Measurements from ENCODE around the gene NMRK1. TPM values are rescaled to one million over a fixed set of nuclear protein-coding genes. Genes with fewer than 3 reads are reported as not detected.

The NMRK1 gene
- total and polyA plus RNA-seq, 5 donors from 2014 or later, result 41.5 to 55.0 (median 51.1) TPM

- H3K36me3 Mint-ChIP-seq, result peaks cover 4% of the 10 kb centered on the region
- H3K27me3 ChIP-seq (ENCODE audit: control insufficient read depth, insufficient read depth, low read length), result no peaks in the 10 kb centered on the region
- ATAC-seq (ENCODE audit: low read depth in 2 of 2) (no peak), DNase-seq (no peak)
- no peaks in the 10 kb centered on the region for H3K36me3 ChIP-seq (ENCODE audit: control insufficient read depth, insufficient read depth, low read length)
- no peaks in the 10 kb centered on the region for H3K9me3 ChIP-seq (ENCODE audit: control insufficient read depth in 2 of 2, low read length in 2 of 2)
- no peak overlapping the region for H3K27ac Mint-ChIP-seq
- H3K4me1 ChIP-seq (ENCODE audit: control insufficient read depth, insufficient read depth, low read length, poor library complexity, severe bottlenecking), result no peaks in the 10 kb centered on the region
- peaks cover 19% of the 10 kb centered on the region for H3K27me3 Mint-ChIP-seq
- no peak overlapping the region for H3K27ac ChIP-seq (ENCODE audit: insufficient read depth, low read length, poor library complexity, severe bottlenecking)
- peaks cover 0 to 6% (median 0%) of the 10 kb centered on the region in 7 donors for H3K9me3 Mint-ChIP-seq
- H3K4me3 Mint-ChIP-seq, result no peak overlapping the region
- H3K4me1 Mint-ChIP-seq, result no peaks in the 10 kb centered on the region
- no peak overlapping the region for H3K4me3 ChIP-seq (ENCODE audit: low read depth, low read length)
Measured at GRCh38 chr9:75054368-75055001, 33.5 kb downstream of the NMRK1 start.

- Mint-ChIP-seq H3K36me3 (no peaks in the 10 kb centered on the region), H3K4me3 (no peak overlapping the region), H3K27me3 (peaks cover 24% of the 10 kb centered on the region), H3K27ac (no peak overlapping the region), H3K4me1 (no peaks in the 10 kb centered on the region), H3K9me3 (peaks cover 0 to 3% (median 0%) of the 10 kb centered on the region in 7 donors)
- Histone ChIP-seq H3K27ac (ENCODE audit: insufficient read depth, low read length, poor library complexity, severe bottlenecking) (no peak overlapping the region), H3K4me1 (ENCODE audit: control insufficient read depth, insufficient read depth, low read length, poor library complexity, severe bottlenecking) (no peaks in the 10 kb centered on the region), H3K27me3 (ENCODE audit: control insufficient read depth, insufficient read depth, low read length) (no peaks in the 10 kb centered on the region), H3K36me3 (ENCODE audit: control insufficient read depth, insufficient read depth, low read length) (no peaks in the 10 kb centered on the region), H3K9me3 (ENCODE audit: control insufficient read depth in 2 of 2, low read length in 2 of 2) (no peaks in the 10 kb centered on the region), H3K4me3 (ENCODE audit: low read depth, low read length) (no peak overlapping the region)
- ATAC-seq (ENCODE audit: low read depth in 2 of 2) (no peak), DNase-seq (no peak)
Measured at GRCh38 chr9:75053869-75054268, 34.1 kb downstream of the NMRK1 start.

DNA sequence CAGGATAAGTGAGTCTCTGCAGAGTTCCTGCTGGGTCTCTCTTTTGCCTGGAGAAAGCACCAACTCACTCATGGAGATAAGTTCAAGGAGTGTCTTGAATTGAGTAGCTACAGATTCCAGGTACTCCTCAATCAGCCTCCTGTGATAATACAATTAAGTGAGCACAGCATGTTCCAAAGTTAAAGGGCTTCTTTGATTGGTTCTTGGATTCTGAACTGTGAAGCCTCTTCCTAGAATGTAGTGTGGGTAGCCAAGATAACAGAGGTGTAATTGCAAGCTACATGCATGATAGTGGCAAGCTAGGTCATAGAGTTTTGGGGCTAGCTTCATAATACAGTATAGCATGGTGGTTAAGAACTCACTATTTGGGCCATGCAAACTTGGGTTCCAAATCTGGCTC lies 36.7 kb downstream of the NMRK1 start:
- Mint-ChIP-seq H3K4me3 (no peak overlapping the region), H3K4me1 (no peaks in the 10 kb centered on the region), H3K27ac (no peak overlapping the region), H3K9me3 (peaks cover 0 to 3% (median 0%) of the 10 kb centered on the region in 7 donors), H3K27me3 (peaks cover 31% of the 10 kb centered on the region), H3K36me3 (no peaks in the 10 kb centered on the region)
- no peak overlapping the region for H3K27ac ChIP-seq (ENCODE audit: insufficient read depth, low read length, poor library complexity, severe bottlenecking)
- H3K9me3 ChIP-seq (ENCODE audit: control insufficient read depth in 2 of 2, low read length in 2 of 2), result no peaks in the 10 kb centered on the region
- no peaks in the 10 kb centered on the region for H3K4me1 ChIP-seq (ENCODE audit: control insufficient read depth, insufficient read depth, low read length, poor library complexity, severe bottlenecking)
- H3K36me3 ChIP-seq (ENCODE audit: control insufficient read depth, insufficient read depth, low read length), result no peaks in the 10 kb centered on the region
- no peaks in the 10 kb centered on the region for H3K27me3 ChIP-seq (ENCODE audit: control insufficient read depth, insufficient read depth, low read length)
- H3K4me3 ChIP-seq (ENCODE audit: low read depth, low read length), result no peak overlapping the region
- no peak for ATAC-seq (ENCODE audit: low read depth in 2 of 2)
- DNase-seq, result no peak

GRCh38 chr9:75047506-75047905 lies 40.4 kb downstream of the NMRK1 start:
- Histone ChIP-seq H3K4me3 (ENCODE audit: low read depth, low read length) (no peak overlapping the region), H3K27ac (ENCODE audit: insufficient read depth, low read length, poor library complexity, severe bottlenecking) (no peak overlapping the region), H3K9me3 (ENCODE audit: control insufficient read depth in 2 of 2, low read length in 2 of 2) (no peaks in the 10 kb centered on the region), H3K27me3 (ENCODE audit: control insufficient read depth, insufficient read depth, low read length) (peaks cover 11% of the 10 kb centered on the region), H3K36me3 (ENCODE audit: control insufficient read depth, insufficient read depth, low read length) (no peaks in the 10 kb centered on the region), H3K4me1 (ENCODE audit: control insufficient read depth, insufficient read depth, low read length, poor library complexity, severe bottlenecking) (no peaks in the 10 kb centered on the region)
- Mint-ChIP-seq H3K27me3 (peaks cover 46% of the 10 kb centered on the region), H3K4me1 (no peaks in the 10 kb centered on the region), H3K36me3 (no peaks in the 10 kb centered on the region), H3K27ac (no peak overlapping the region), H3K9me3 (no peaks in the 10 kb centered on the region), H3K4me3 (no peak overlapping the region)
- ATAC-seq (ENCODE audit: low read depth in 2 of 2) (no peak), DNase-seq (no peak)

- Histone ChIP-seq H3K36me3 (ENCODE audit: control insufficient read depth, insufficient read depth, low read length) (no peaks in the 10 kb centered on the region), H3K4me1 (ENCODE audit: control insufficient read depth, insufficient read depth, low read length, poor library complexity, severe bottlenecking) (no peaks in the 10 kb centered on the region), H3K9me3 (ENCODE audit: control insufficient read depth in 2 of 2, low read length in 2 of 2) (no peaks in the 10 kb centered on the region), H3K27me3 (ENCODE audit: control insufficient read depth, insufficient read depth, low read length) (peaks cover 11% of the 10 kb centered on the region), H3K4me3 (ENCODE audit: low read depth, low read length) (no peak overlapping the region), H3K27ac (ENCODE audit: insufficient read depth, low read length, poor library complexity, severe bottlenecking) (no peak overlapping the region)
- Mint-ChIP-seq H3K27me3 (peaks cover 46% of the 10 kb centered on the region), H3K4me3 (no peak overlapping the region), H3K27ac (no peak overlapping the region), H3K9me3 (no peaks in the 10 kb centered on the region), H3K4me1 (no peaks in the 10 kb centered on the region), H3K36me3 (no peaks in the 10 kb centered on the region)
- DNase-seq (no peak), ATAC-seq (ENCODE audit: low read depth in 2 of 2) (no peak)
Measured at GRCh38 chr9:75046725-75047345, 41.1 kb downstream of the NMRK1 start.

DNA sequence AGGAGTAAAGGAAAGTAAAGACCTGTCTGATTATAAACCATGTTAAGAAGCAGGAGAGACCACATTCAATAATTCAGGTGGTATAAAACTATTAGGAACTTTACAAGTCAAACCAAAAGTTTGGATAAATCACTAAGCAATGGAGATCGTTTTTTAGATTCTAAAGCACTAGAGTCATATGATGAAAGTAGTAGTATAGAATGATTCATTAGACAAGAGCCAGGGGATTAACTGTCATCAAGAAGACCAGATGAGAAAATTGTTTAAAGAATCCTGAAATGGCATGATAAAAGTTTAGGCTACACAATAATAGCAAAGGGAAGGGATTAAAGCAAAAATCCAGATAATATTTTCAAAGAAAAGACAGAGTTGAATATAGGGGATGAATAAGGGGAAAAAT lies 46.9 kb downstream of the NMRK1 start:
- Histone ChIP-seq H3K36me3 (ENCODE audit: control insufficient read depth, insufficient read depth, low read length) (no peaks in the 10 kb centered on the region), H3K4me1 (ENCODE audit: control insufficient read depth, insufficient read depth, low read length, poor library complexity, severe bottlenecking) (no peaks in the 10 kb centered on the region), H3K4me3 (ENCODE audit: low read depth, low read length) (no peak overlapping the region), H3K27me3 (ENCODE audit: control insufficient read depth, insufficient read depth, low read length) (peaks cover 11% of the 10 kb centered on the region), H3K9me3 (ENCODE audit: control insufficient read depth in 2 of 2, low read length in 2 of 2) (no peaks in the 10 kb centered on the region), H3K27ac (ENCODE audit: insufficient read depth, low read length, poor library complexity, severe bottlenecking) (no peak overlapping the region)
- H3K4me1 Mint-ChIP-seq, result peaks cover 0 to 6% (median 0%) of the 10 kb centered on the region in 4 donors
- peaks cover 0 to 2% (median 0%) of the 10 kb centered on the region in 7 donors for H3K9me3 Mint-ChIP-seq
- ATAC-seq (ENCODE audit: low read depth in 2 of 2), result no peak
- peaks cover 32% of the 10 kb centered on the region for H3K27me3 Mint-ChIP-seq
- no peak overlapping the region for H3K27ac Mint-ChIP-seq
- H3K36me3 Mint-ChIP-seq, result no peaks in the 10 kb centered on the region
- DNase-seq, result no peak
- no peak overlapping the region for H3K4me3 Mint-ChIP-seq

GRCh38 chr9:75039801-75040200 lies 48.2 kb downstream of the NMRK1 start:
- DNase-seq (no peak), ATAC-seq (ENCODE audit: low read depth in 2 of 2) (no peak)
- Mint-ChIP-seq H3K27me3 (peaks cover 20% of the 10 kb centered on the region), H3K9me3 (peaks cover 0 to 2% (median 0%) of the 10 kb centered on the region in 7 donors), H3K36me3 (no peaks in the 10 kb centered on the region), H3K27ac (no peak overlapping the region), H3K4me1 (peaks cover 0 to 6% (median 0%) of the 10 kb centered on the region in 4 donors), H3K4me3 (no peak overlapping the region)
- no peak overlapping the region for H3K4me3 ChIP-seq (ENCODE audit: low read depth, low read length)
- no peaks in the 10 kb centered on the region for H3K4me1 ChIP-seq (ENCODE audit: control insufficient read depth, insufficient read depth, low read length, poor library complexity, severe bottlenecking)
- H3K27me3 ChIP-seq (ENCODE audit: control insufficient read depth, insufficient read depth, low read length), result peaks cover 3% of the 10 kb centered on the region
- H3K36me3 ChIP-seq (ENCODE audit: control insufficient read depth, insufficient read depth, low read length), result no peaks in the 10 kb centered on the region
- no peaks in the 10 kb centered on the region for H3K9me3 ChIP-seq (ENCODE audit: control insufficient read depth in 2 of 2, low read length in 2 of 2)
- no peak overlapping the region for H3K27ac ChIP-seq (ENCODE audit: insufficient read depth, low read length, poor library complexity, severe bottlenecking)

- ATAC-seq (ENCODE audit: low read depth in 2 of 2) (no peak), DNase-seq (no peak)
- H3K4me1 Mint-ChIP-seq, result peaks cover 0 to 6% (median 0%) of the 10 kb centered on the region in 4 donors
- Histone ChIP-seq H3K4me1 (ENCODE audit: control insufficient read depth, insufficient read depth, low read length, poor library complexity, severe bottlenecking) (no peaks in the 10 kb centered on the region), H3K36me3 (ENCODE audit: control insufficient read depth, insufficient read depth, low read length) (no peaks in the 10 kb centered on the region), H3K9me3 (ENCODE audit: control insufficient read depth in 2 of 2, low read length in 2 of 2) (no peaks in the 10 kb centered on the region), H3K27me3 (ENCODE audit: control insufficient read depth, insufficient read depth, low read length) (peaks cover 2% of the 10 kb centered on the region), H3K4me3 (ENCODE audit: low read depth, low read length) (no peak overlapping the region), H3K27ac (ENCODE audit: insufficient read depth, low read length, poor library complexity, severe bottlenecking) (no peak overlapping the region)
- no peak overlapping the region for H3K4me3 Mint-ChIP-seq
- peaks cover 18% of the 10 kb centered on the region for H3K27me3 Mint-ChIP-seq
- H3K9me3 Mint-ChIP-seq, result peaks cover 0 to 2% (median 0%) of the 10 kb centered on the region in 7 donors
- H3K27ac Mint-ChIP-seq, result no peak overlapping the region
- no peaks in the 10 kb centered on the region for H3K36me3 Mint-ChIP-seq
Measured at GRCh38 chr9:75039009-75039408, 48.9 kb downstream of the NMRK1 start.
